Muscle layer of colon (tissue), 2 donors: ENCODE measurements around the gene PRSS27.
"Not testable (repeated sequence)": the region's sequence is repeated elsewhere in the genome, so short reads cannot be mapped to it uniquely, and the experiment has no call there.

Source experiments
- H3K27ac ChIP-seq: one replicate; pipeline ENCODE4 v1.7.0; 2013; ENCODE audit warnings: low read depth, mild to moderate bottlenecking, low read length, moderate library complexity
- H3K27me3 ChIP-seq, 2 donors: one replicate each; pipeline ENCODE4 v1.7.0; 2013; ENCODE audit warnings: low read length in 2 of 2, mild to moderate bottlenecking in 2 of 2; ENCODE audit not compliant: insufficient read depth in 2 of 2, control insufficient read depth in 1 of 2
- H3K36me3 ChIP-seq: one replicate; pipeline ENCODE4 v1.7.0; 2013; ENCODE audit warnings: mild to moderate bottlenecking, low read length; ENCODE audit not compliant: insufficient read depth
- H3K4me1 ChIP-seq: one replicate; pipeline ENCODE4 v1.7.0; 2013; ENCODE audit warnings: mild to moderate bottlenecking, low read length; ENCODE audit not compliant: insufficient read depth
- H3K4me3 ChIP-seq, 2 donors: one replicate each; pipeline ENCODE4 v1.7.0; 2013; ENCODE audit warnings: low read length in 2 of 2, low read depth in 1 of 2, mild to moderate bottlenecking in 1 of 2, moderate library complexity in 1 of 2
- H3K9ac ChIP-seq: one replicate; pipeline ENCODE4 v1.7.0; 2013; ENCODE audit warnings: low read length
- H3K9me3 ChIP-seq: one replicate; pipeline ENCODE4 v1.7.0; 2013; ENCODE audit warnings: mild to moderate bottlenecking, low read length
- donor health status: abdominal sarcoma.
- donor health status: Adenocarcinoma of cecum.

The PRSS27 gene

DNA sequence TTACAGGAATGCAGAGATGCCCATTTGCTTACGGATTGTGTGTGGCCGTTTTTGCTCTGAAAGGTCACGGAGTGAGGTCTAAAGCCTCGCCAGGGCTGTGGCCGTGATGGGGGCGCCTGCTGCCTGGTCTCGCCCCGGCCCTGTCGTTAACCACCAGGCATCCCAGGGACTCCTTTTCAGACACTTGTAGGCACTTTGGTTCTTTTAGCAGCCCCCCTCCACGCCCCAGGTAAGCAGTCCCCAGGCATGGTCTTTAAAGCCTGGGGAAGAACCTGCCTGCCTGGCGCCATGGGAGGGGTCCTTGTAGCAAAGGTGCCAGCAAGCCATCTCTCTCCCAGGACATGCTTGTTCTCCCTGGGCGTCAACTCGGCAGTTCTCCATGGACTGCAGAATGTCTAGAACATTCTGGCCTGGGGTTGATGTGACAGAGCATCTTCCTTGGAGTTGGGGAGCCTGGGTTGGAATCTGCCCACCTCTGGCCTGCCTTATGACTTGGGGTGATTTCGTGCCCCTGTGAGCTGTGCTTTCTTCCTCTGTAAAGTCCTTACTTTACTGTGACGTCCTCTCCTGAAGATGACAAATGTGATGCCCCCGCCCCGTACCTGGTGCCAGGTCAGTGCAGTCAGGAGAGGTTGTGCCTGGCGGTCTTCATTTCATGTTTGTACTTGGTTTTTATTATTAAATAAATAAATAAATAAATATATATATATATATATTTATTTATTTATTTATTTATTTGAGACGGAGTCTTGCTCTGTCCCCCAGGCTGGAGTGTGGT lies 32.3 kb downstream of the PRSS27 start:
- Histone ChIP-seq H3K36me3 (no peaks in the 10 kb centered on the region), H3K27ac (no peak overlapping the region), H3K4me3 (no peak overlapping the region), H3K4me1 (peaks cover 14% of the 10 kb centered on the region), H3K9me3 (no peaks in the 10 kb centered on the region), H3K27me3 (no peaks in the 10 kb centered on the region), H3K9ac (no peak overlapping the region)

DNA sequence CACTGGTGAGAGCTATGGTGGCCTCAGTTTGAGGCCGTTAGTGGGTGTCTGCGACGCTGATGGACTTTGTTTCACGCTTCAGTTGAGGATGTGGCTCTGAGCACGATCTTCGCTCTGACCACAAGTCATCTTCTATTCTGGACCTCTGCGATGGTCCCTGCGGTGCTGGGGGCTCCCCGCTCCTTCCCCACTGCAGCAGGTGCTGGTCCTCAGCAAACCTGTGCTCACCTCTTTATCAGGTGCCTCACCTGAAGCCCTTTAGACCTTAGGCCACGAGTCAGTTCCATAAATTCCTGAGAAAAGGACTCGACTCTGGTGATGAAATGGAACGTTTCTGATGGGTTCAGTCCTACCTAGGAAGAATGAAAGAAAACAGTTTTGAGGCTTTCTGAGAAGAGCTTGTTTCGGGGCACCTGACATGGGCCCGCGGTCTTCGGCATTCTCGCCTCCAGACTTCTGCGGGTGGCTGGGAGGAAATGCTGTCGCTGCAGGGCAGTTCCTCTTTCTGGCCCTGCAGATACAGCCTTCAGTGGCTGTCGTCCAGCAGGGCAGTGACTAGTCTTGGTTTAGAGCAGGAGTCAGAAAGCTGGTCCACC lies 33.0 kb downstream of the PRSS27 start:
- no peaks in the 10 kb centered on the region for H3K27me3 ChIP-seq
- no peak overlapping the region for H3K4me3 ChIP-seq
- no peak overlapping the region for H3K27ac ChIP-seq

DNA sequence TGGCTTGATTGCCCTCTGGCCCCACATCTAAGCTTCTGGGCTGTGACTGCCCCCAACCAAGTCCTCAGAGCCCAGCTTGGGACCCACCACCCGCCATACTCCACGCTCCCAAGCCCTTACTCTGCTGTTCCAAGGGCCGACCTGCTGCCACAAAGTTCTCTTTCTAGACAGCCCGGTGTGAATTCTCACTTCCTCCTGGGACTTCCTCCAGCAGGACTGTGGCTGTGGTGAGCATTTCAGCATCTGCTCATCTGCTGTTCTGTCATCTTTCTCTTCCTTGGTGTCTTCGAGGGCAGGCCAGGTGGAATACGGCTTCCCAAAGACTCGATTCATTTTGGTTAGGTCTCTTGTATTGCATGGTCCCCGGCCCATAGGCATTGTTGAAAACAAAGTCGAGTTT lies 33.9 kb downstream of the PRSS27 start:
- H3K9ac ChIP-seq, H3K36me3 ChIP-seq, H3K4me3 ChIP-seq, H3K27me3 ChIP-seq, H3K9me3 ChIP-seq, H3K4me1 ChIP-seq, H3K27ac ChIP-seq: not testable (repeated sequence)

More for the DNA sequence above, 33.0 kb downstream of the PRSS27 start:
- Histone ChIP-seq H3K4me1 (peaks cover 10% of the 10 kb centered on the region), H3K9me3 (no peaks in the 10 kb centered on the region), H3K36me3 (no peaks in the 10 kb centered on the region), H3K9ac (no peak overlapping the region)

DNA sequence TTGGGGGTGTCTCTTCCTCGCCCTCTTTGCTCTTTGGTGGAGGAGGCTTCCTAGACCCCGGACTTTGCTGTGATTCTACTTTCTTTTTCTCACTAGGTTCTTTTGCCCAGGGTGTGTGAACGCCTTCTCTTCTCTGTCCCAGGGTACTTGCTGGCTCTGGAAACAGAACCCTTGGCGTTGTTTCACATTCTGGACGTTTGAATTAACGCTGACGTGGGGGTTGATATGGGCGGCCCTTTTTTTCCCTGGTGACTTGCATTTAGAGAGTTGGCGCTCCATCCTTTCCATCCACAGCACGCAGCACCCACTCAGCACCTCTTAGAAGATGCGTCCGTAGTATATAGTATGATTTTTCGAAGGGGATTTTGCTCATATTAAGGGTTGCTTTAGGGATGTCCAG lies 37.0 kb downstream of the PRSS27 start:
- not testable (repeated sequence) for H3K27me3 ChIP-seq, H3K4me1 ChIP-seq, H3K36me3 ChIP-seq, H3K9me3 ChIP-seq
- peak overlapping the region; percentile 86 to 94 for H3K4me3 ChIP-seq
- H3K9ac ChIP-seq, result peak overlapping the region; percentile 74
- H3K27ac ChIP-seq, result peak overlapping the region; percentile 86

DNA sequence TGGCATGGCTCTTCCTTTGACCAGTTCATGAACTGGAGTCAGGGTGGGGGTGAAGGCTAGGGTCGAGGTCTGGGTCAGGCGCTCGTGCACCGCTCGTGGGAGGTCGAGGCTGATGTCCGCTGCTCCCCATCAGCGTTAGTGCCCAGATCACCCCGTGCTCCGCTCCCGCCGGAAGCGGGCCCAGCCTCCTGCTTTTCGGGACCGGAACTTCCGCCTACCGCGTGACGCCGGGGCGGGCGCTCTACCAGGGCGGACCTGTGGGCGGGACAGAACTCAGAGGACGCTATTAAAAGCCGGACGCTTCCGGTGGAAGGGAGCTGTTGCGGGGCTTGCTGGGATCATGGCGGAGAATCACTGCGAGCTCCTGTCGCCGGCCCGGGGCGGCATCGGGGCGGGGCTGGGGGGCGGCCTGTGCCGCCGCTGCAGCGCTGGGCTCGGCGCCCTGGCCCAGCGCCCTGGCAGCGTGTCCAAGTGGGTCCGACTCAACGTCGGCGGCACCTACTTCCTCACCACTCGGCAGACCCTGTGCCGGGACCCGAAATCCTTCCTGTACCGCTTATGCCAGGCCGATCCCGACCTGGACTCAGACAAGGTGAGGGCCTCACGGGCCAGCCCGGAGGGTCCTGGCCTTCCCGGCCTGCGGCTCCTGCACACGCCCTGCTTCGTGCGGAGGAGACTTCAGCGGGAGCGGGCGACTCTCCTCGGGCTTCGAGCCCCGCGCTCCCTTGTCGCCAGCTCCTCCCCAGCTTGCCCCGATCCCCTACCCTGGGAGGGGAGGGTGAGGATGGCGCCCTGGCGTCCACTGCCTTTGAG lies 37.6 kb downstream of the PRSS27 start, which contains the start of gene KCTD5:
TSS of gene KCTD5 (plus strand) at position 315 of the 813 bp plus-strand sequence. CDS start at position 341, 26 bp downstream.
- Histone ChIP-seq H3K4me1 (peaks cover 7% of the 10 kb centered on the region), H3K27me3 (no peaks in the 10 kb centered on the region), H3K4me3 (peak within 1 kb of the TSS; percentile 86 to 94), H3K9me3 (no peaks in the 10 kb centered on the region), H3K36me3 (no peaks in the 10 kb centered on the region), H3K9ac (peak within 1 kb of the TSS; percentile 75), H3K27ac (peak within 1 kb of the TSS; percentile 86)

DNA sequence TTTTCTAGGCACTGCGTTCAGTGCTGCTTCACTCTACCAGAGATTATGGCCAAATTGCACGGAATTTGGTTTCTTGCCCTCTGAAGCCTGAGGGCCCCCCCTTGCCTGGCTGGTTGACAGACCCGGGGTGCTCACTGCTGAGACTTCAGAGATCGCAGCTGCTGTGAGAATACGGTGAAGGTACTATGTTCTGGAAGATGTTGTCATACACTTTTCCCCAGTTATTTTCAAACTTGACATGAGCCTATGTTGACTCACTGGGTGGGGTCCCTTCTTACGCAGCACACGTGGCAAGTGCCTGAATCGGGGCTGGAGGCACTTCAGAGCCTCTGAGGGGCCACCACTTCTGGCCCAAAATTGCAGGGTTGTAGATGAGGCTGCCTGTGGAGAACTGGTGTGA lies 39.7 kb downstream of the PRSS27 start:
- not testable (repeated sequence) for H3K9ac ChIP-seq, H3K27ac ChIP-seq, H3K9me3 ChIP-seq, H3K36me3 ChIP-seq, H3K4me1 ChIP-seq, H3K27me3 ChIP-seq, H3K4me3 ChIP-seq

DNA sequence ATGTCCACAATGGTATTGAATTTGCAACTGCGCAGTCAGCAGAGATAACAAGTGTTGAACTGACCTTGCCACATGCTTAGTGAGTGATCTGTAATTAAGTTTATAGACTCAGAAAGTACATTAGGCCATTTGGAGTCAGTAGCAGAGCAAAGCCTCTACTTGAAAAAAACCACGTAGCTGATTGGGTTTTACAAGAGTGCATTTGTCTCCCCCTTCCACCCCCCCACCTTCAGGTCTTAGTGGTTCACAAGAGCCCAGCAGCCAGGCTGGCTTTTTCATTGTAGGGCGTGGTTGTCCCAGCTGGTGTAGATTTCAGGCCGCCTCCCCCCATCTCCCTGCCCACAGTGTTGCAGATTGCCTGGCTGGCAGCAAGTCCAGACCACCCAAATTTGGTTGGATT lies 40.1 kb downstream of the PRSS27 start:
- not testable (repeated sequence) for H3K36me3 ChIP-seq, H3K27ac ChIP-seq, H3K9ac ChIP-seq, H3K9me3 ChIP-seq, H3K4me1 ChIP-seq, H3K27me3 ChIP-seq, H3K4me3 ChIP-seq

DNA sequence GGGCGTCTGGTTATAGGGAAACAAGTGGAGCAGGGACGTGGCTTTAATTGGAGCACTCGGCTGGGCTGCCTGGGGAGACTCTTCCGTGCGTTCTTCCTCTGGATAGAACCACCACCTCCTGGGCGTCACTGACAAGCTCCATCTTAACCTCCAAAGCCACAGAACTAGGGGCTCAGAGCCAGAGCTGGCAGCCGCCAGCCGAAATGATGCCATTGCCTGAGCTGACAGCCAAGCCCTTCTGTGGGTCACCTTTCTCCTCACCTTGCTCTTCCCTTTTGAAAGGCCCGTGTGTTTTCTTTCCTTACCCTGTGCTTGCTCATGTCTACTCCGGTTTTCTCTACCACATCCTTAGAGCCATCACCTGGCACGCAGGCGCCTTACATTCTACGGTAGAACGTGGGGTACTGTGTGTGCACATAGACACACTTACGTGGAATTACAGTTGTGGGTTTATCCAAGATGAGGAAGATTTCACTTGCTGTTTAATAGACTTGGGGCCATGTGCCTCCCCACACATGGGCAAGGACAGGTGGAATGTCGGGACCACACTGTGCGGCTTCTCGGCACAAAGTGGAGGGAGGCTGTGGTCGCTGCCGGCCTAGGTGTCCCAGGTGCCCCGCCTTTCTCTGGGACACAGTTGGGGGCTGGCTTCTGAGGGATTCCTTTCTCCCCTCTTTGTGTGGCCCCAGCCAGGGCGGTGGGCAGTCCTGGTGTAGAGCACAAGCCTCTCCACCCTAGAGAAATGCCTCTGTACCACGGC lies 41.6 kb downstream of the PRSS27 start:
- H3K27ac ChIP-seq, H3K4me3 ChIP-seq, H3K9me3 ChIP-seq: not testable (repeated sequence)

DNA sequence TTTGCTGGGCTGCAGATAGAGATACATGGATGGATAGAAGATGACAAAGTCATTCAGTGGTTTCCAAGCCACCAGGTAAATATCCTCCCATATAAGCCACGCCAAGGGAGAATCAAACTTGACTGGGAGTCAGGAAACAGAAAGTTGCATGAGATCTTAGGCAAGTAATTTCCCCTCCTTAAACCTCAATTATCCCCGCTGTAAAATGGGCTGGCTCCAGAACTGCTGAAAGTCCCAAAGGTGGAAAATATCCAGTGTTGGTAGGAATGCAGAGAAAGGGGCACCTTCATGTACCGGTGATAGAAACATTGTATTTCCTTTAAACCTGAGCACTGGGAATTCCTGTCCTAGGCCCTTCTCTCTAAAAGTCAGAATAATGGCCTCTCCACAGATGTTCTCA lies 43.1 kb downstream of the PRSS27 start:
- H3K9me3 ChIP-seq, H3K36me3 ChIP-seq, H3K27ac ChIP-seq, H3K27me3 ChIP-seq, H3K4me3 ChIP-seq, H3K9ac ChIP-seq: not testable (repeated sequence)
- peaks cover 13% of the 10 kb centered on the region for H3K4me1 ChIP-seq

More for the DNA sequence above, 41.6 kb downstream of the PRSS27 start:
- H3K27me3 ChIP-seq, H3K9ac ChIP-seq, H3K4me1 ChIP-seq, H3K36me3 ChIP-seq: not testable (repeated sequence)

DNA sequence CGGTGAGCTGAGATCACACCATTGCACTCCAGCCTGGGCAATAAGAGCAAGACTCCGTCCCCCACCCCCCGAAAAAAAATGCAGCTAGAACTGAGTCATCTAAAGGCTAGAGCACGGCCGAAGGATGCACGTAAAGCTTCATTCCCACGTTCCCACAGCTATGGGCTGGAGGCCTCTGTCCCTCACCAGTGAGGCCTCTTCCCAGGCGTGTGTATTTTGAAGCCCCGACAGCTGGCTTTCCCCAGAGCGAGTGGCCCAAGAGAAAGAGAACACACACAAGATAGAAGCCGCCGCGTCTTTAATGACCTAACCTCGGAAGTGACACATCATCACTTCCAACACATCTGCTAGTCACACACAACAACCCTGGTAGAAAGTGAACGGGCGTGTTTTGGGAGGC lies 44.3 kb downstream of the PRSS27 start:
- peaks cover 7% of the 10 kb centered on the region for H3K36me3 ChIP-seq
- no peak overlapping the region for H3K9ac ChIP-seq
- H3K4me1 ChIP-seq, result peaks cover 12% of the 10 kb centered on the region
- H3K27ac ChIP-seq, result no peak overlapping the region
- H3K4me3 ChIP-seq, result no peak overlapping the region
- H3K9me3 ChIP-seq, result no peaks in the 10 kb centered on the region
- H3K27me3 ChIP-seq, result no peaks in the 10 kb centered on the region

DNA sequence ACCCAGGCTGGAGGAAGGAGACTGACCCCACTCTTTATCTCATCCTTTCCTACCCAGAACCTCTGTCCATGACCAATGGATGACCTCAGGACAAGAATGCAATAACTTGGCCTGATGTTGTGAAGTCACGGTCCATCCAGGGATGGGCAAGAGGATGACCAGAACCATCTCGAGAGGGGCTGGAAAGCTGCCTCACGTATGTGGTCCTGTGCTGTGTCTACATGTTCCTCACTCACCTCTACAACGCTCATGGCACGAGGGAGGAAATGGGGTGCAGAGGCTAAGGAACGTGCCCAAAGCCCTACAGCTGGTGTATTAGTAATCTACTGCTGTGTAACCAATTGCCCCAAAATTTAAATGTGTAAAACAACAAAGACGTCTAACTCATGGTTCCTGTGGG lies 45.0 kb downstream of the PRSS27 start:
- Histone ChIP-seq H3K9me3 (no peaks in the 10 kb centered on the region), H3K4me1 (peaks cover 12% of the 10 kb centered on the region), H3K9ac (no peak overlapping the region), H3K36me3 (peaks cover 7% of the 10 kb centered on the region), H3K27me3 (no peaks in the 10 kb centered on the region), H3K27ac (no peak overlapping the region), H3K4me3 (no peak overlapping the region)
